ENCODE data around the gene BAG1.

BAG1 gene

DNA sequence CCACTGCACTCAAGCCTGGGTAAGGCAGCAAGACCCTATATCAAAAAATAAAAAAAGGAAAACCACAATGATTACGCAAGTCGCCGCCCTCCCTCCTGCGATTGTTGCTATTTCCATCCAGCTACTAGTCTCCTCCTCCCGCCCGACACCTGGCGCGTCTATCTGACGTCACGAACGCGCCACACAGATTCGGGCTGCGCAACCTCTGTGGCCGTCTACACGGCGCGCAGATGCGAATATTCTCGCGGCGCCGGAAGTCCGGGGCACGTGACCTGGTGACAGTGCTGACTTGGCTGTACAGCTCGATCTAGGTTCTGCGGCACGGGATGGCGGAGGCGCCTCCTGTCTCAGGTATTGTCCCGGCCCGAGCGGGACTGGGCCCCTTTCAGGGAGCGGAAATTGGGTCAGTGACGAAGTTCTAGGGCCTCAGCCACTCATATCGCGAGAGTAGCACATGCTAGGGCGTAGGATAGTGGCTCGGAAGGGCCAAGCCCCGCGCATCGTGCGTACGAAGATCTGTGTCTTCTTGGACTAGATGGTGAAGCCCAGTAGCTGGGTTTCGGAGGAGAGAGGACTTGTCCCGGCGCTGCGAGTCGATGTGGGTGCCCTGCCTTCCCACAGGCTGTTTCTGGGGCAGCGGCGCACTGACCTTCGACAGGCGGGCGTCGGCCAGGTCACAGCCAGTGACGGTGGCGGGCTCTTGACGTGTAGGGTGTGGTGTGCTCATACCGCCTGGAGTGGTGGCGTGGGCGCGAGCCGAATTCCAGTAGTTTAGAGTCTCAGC lies 25.9 kb upstream of the BAG1 start, which contains the start of gene NFX1:
NFX1 (plus strand) TSS at position 270 of the 784 bp plus-strand sequence; CDS start at position 327, 57 bp downstream.
- TF ChIP-seq, protein P1, sequence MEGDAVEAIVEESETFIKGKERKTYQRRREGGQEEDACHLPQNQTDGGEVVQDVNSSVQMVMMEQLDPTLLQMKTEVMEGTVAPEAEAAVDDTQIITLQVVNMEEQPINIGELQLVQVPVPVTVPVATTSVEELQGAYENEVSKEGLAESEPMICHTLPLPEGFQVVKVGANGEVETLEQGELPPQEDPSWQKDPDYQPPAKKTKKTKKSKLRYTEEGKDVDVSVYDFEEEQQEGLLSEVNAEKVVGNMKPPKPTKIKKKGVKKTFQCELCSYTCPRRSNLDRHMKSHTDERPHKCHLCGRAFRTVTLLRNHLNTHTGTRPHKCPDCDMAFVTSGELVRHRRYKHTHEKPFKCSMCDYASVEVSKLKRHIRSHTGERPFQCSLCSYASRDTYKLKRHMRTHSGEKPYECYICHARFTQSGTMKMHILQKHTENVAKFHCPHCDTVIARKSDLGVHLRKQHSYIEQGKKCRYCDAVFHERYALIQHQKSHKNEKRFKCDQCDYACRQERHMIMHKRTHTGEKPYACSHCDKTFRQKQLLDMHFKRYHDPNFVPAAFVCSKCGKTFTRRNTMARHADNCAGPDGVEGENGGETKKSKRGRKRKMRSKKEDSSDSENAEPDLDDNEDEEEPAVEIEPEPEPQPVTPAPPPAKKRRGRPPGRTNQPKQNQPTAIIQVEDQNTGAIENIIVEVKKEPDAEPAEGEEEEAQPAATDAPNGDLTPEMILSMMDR (IDR thresholded peaks at IDR 0.05; ENCODE audit: insufficient read depth, missing control alignments): no peak
- DNase-seq (ENCODE audit: insufficient read length, low spot score) (peak; percentile 90), FAIRE-seq (no peak)

DNA sequence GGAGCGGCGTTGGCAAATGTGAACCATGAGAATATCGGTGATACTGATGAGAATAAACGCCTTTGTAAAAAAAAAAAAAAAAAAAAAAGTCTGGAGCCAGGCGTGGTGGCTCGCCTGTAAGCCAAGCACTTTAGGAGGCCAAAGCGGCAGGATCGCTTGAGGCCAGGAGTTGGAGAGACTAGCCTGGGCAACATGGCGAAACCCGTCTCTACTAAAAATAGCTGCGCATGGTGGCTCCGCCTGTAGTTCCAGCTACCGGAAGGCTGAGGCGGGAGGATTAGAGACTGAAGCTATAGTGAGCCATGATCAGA lies 25.4 kb upstream of the BAG1 start:
- no peak for FAIRE-seq
- DNase-seq (ENCODE audit: insufficient read length, low spot score): no peak
- TF ChIP-seq, protein P1 (IDR thresholded peaks at IDR 0.05; ENCODE audit: insufficient read depth, missing control alignments): no peak

DNA sequence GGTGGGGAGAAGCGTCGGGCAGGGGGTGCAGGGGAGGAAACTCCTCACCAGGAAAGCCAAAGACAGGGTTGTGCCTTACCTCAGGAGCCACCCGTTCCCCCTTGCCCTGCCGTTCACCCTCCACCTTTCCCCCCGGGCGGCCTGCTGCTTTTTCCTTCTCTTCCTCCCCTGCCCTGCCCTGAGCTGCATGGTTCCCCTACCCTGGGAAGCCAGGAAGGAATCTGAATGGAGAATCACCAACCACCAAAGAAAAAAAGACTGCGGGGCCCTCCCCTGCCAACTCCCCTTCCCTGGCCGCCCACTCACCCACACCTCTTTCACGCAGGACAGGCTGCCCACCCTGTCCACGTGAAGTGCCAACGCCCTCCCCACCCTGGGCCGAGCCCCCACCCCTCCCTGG lies 25.0 kb upstream of the BAG1 start:
- no peak for FAIRE-seq
- TF ChIP-seq, protein P1 (IDR thresholded peaks at IDR 0.05; ENCODE audit: insufficient read depth, missing control alignments): no peak
- no peak for DNase-seq (ENCODE audit: insufficient read length, low spot score)

DNA sequence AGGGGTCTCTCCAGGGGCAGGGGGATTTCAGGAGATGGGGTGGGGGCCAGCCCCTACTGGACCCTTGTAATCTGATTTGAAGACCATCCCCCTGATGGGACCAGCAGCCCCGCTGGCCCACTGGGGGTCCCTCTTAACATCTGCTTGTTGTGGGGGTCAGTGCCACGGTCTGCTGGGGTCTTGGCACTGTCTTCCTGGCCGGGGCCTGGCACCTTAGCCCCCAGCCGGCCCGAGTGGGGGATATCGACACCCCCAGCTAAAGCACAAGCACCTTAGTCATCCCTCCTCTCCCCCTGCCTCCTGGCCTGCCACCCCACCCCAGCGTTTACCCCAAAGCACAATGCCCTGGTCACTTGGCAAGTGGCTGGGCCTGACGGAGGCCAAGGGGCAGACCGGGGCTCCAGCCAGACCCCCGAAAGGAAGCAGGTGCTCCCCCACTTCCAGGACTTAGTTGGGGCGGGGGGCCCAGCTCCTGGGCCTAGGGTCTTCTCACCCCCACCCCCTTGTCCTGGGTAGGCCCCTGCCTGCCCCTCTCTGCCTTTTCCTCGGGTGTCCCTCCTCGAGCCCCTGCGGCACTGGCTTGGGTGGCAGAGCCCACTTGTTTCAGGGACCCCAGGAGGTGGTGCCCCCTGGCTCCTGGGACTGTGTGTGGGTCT lies 24.4 kb upstream of the BAG1 start:
- DNase-seq (ENCODE audit: insufficient read length, low spot score) (no peak), FAIRE-seq (no peak)
- TF ChIP-seq, protein P1 (IDR thresholded peaks at IDR 0.05; ENCODE audit: insufficient read depth, missing control alignments): no peak

DNA sequence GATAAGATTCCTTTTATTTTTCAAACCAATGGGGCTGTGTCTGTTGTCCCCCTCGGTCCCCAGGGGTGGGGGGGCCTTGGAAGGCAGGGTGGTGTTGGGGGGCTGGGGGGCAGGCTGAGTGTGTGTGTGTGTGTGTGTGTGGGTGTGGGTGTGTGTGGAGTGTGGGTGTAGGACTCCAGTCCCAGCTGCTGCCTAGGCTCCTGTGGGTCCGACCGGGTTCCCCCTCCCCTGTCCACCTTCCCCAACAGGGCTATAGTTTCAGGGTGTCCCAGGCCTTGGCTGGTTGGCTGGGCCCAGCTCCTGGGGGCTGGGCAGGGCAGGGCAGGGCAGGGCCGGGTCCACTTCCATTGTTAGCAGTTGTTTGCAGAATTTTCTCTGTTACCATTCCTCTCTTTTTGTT lies 23.7 kb upstream of the BAG1 start:
- DNase-seq (ENCODE audit: insufficient read length, low spot score): no peak
- TF ChIP-seq, protein P1 (IDR thresholded peaks at IDR 0.05; ENCODE audit: insufficient read depth, missing control alignments): no peak
- no peak for FAIRE-seq

DNA sequence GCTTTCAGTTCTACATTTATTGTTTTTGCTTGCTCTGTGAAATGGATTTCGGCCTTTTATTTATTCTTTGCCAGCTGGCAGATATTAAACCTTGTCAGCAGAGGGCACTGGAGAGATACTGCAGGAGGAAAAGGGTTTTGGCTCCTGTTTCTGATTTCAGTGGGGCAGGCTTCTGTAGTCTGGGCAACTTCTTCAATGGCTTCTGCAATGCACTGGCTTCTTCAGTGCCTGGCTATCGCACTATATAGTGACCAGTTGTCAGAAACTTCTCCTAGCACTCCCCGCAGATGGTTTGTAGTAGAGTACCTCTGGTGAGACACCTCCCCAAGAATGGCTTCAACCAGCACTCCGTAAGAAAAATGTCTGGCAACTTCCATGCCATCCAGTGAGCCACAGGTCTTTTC lies 22.6 kb upstream of the BAG1 start:
- DNase-seq (ENCODE audit: insufficient read length, low spot score) (peak; percentile 43), FAIRE-seq (no peak)
- TF ChIP-seq, protein P1 (IDR thresholded peaks at IDR 0.05; ENCODE audit: insufficient read depth, missing control alignments): peak; percentile 81

DNA sequence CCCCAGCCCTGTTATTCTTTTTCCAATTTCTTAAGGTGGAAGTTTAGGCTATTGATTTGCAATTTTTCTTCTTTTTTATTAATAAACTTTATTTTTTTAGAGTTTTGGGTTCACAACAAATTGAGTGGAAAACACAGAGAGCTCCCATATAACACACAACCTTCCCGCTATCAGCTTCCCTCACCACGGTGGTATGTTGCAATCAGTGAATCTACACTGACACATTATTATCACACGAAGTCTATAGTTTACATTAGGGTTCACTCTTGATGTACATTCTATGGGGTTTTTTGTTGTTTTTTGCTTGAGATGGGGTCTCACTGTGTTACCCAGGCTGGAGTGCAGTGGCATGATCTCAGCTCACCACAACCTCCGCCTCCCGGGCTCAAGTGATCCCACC lies 21.0 kb upstream of the BAG1 start:
- TF ChIP-seq, protein P1 (IDR thresholded peaks at IDR 0.05; ENCODE audit: insufficient read depth, missing control alignments): no peak
- no peak for FAIRE-seq
- DNase-seq (ENCODE audit: insufficient read length, low spot score): no peak
